Measurements from ENCODE around the gene PRTN3. TPM values are rescaled to one million over a fixed set of nuclear protein-coding genes. Genes with fewer than 3 reads are reported as not detected.
"Not testable (repeated sequence)": the region's sequence is repeated elsewhere in the genome, so short reads cannot be mapped to it uniquely, and the experiment has no call there.

The PRTN3 gene
- total RNA-seq, 1 donor, result not detected

- no peak overlapping the region for H3K4me3 ChIP-seq (ENCODE audit: low read depth, low read length)
- no peak for DNase-seq (ENCODE audit: low read depth)
- no peak for TF ChIP-seq CTCF (IDR thresholded peaks at IDR 0.05; ENCODE audit: insufficient read depth, low read length)
Observed at GRCh38 chr19:876089-876488, 35.3 kb downstream of the PRTN3 start.

- no peak overlapping the region for H3K4me3 ChIP-seq (ENCODE audit: low read depth, low read length)
- no peak for TF ChIP-seq CTCF (IDR thresholded peaks at IDR 0.05; ENCODE audit: insufficient read depth, low read length)
- no peak for DNase-seq (ENCODE audit: low read depth)
Observed at GRCh38 chr19:876780-877314, 36.0 kb downstream of the PRTN3 start.

GRCh38 chr19:877992-878660 is 37.3 kb downstream of the PRTN3 start:
- not testable (repeated sequence) for DNase-seq (ENCODE audit: low read depth); H3K4me3 ChIP-seq (ENCODE audit: low read depth, low read length)

GRCh38 chr19:878751-879561 is 38.2 kb downstream of the PRTN3 start:
- DNase-seq (ENCODE audit: low read depth); H3K4me3 ChIP-seq (ENCODE audit: low read depth, low read length): not testable (repeated sequence)

- TF ChIP-seq CTCF (IDR thresholded peaks at IDR 0.05; ENCODE audit: insufficient read depth, low read length), result no peak
- no peak for DNase-seq (ENCODE audit: low read depth)
- H3K4me3 ChIP-seq (ENCODE audit: low read depth, low read length), result no peak overlapping the region
Observed at GRCh38 chr19:879711-880438, 39.1 kb downstream of the PRTN3 start.

- no peak for DNase-seq (ENCODE audit: low read depth)
- no peak for TF ChIP-seq CTCF (IDR thresholded peaks at IDR 0.05; ENCODE audit: insufficient read depth, low read length)
- no peak overlapping the region for H3K4me3 ChIP-seq (ENCODE audit: low read depth, low read length)
Observed at GRCh38 chr19:881385-882071, 40.7 kb downstream of the PRTN3 start.

GRCh38 chr19:882871-883497 is 42.2 kb downstream of the PRTN3 start:
- no peak for TF ChIP-seq CTCF (IDR thresholded peaks at IDR 0.05; ENCODE audit: insufficient read depth, low read length)

More at GRCh38 chr19:882871-883497, 42.2 kb downstream of the PRTN3 start:
- no peak for DNase-seq (ENCODE audit: low read depth)
- H3K4me3 ChIP-seq (ENCODE audit: low read depth, low read length), result no peak overlapping the region

All from fibroblast of the aortic adventitia (primary cell).